HG03354 (cell line): ENCODE results near the gene MAB21L3.

Experiments
- ATAC-seq: cut with Tn5 transposase; IDR thresholded peaks from one replicate; pipeline ENCODE4 v1.9.1; 2021; ENCODE audit warnings: mild to moderate bottlenecking; ENCODE audit not compliant: unreplicated experiment, poor library complexity, severe bottlenecking

MAB21L3 gene

DNA sequence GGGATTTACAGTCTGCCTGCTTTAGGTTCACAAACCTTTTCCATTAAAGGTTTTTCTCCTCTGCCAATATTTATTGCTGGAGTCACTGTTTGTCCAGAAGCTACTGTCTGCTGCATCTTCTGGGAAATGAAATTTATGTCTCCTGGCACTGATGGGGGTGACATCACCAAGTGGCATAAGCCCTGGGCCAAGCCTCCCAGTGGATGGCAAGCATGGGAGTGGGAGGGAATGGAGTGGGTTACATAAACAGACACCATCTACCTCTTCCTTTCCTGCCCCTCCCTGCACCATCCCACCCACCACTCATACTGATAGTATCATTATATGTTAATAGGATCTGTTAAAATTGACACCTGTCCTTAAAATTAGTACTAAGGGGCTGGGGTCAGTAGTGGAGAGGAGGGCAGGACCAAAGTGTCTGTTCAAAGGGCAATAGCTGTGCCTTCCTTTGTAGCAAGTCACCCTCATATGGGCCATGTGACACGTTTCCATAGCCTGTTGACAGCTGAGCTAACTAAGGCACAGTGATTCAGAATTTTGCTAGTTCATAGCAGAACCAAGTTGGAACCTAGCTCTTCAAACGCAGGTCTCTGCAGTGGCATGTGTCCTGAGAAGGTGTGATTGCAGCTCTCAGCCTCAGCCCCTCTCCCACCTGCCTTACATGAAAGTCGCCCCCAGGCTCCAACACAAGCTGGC is 71.0 kb downstream of the MAB21L3 start:
- ATAC-seq: no peak
